Subcutaneous adipose tissue (tissue), 4 donors: ENCODE measurements around the gene TOX2. TPM values are rescaled to one million over a fixed set of nuclear protein-coding genes. Genes with fewer than 3 reads are reported as not detected.

Source experiments
- CTCF ChIP-seq: fragments of 450-650 bp; IDR thresholded peaks from one replicate; pipeline ENCODE4 v1.5.1; 2016; ENCODE audit warnings: low read depth, mild to moderate bottlenecking, control low read depth, antibody characterized with exemption, moderate library complexity
- total RNA-seq, 4 donors: library from RNA; depleted of rRNA; stranded (reverse); fragments of >200 nt; gene quantifications; one replicate each; pipeline ENCODE4 v1.1.0, GENCODE V29; 2016

Gene TOX2
- total RNA-seq, 4 donors from 2014 or later = 2.6 to 8.1 (median 3.1) TPM; not detected in 1

GRCh38 chr20:43953919-43954592 is 39.4 kb downstream of the TOX2 start:
- TF ChIP-seq CTCF = no peak

- TF ChIP-seq CTCF = no peak
Observed at GRCh38 chr20:43954704-43955061, 40.0 kb downstream of the TOX2 start.

GRCh38 chr20:43955062-43955749 is 40.6 kb downstream of the TOX2 start:
- TF ChIP-seq CTCF = no peak

- no peak for TF ChIP-seq CTCF
Observed at GRCh38 chr20:43955750-43956191, 41.1 kb downstream of the TOX2 start.

GRCh38 chr20:43957392-43957791 is 42.7 kb downstream of the TOX2 start:
- TF ChIP-seq CTCF = no peak

- TF ChIP-seq CTCF = no peak
Observed at GRCh38 chr20:43958626-43959025, 44.0 kb downstream of the TOX2 start.

- no peak for TF ChIP-seq CTCF
Observed at GRCh38 chr20:43959079-43959919, 44.6 kb downstream of the TOX2 start.
